ENCODE data around the gene RNASE13.

RNASE13 gene

GRCh38 chr14:21071225-21072030 lies 36.8 kb upstream of the RNASE13 start:
- Histone ChIP-seq H3K27ac (ENCODE audit: extremely low read depth, low read depth, low read length) (peak overlapping the region; percentile 86), H3K9me3 (ENCODE audit: control insufficient read depth, insufficient read depth, low read depth, low read length) (no peaks in the 10 kb centered on the region), H3K36me3 (ENCODE audit: control insufficient read depth in 2 of 2, insufficient read depth in 1 of 2, low read length in 2 of 2) (peaks cover 0 to 35% of the 10 kb centered on the region in 2 experiments; a peak in 1 of 3 replicates), H3K4me3 (ENCODE audit: low read depth, low read length) (peak overlapping the region; percentile 79), H3K4me1 (ENCODE audit: control insufficient read depth, insufficient read depth, low read length) (peaks cover 16% of the 10 kb centered on the region)
- ChIA-PET CTCF (interaction anchor here (0.6 to 4.3 kb wide), 18 partner anchors 15 to 560 kb away, joined by 3 to 64 read pairs (median 4); partner anchors contain the start of gene TMEM253), POLR2A (interaction anchor here (0.7 to 3.7 kb wide), 23 partner anchors 8 to 610 kb away, joined by 3 to 71 read pairs (median 5); partner anchors contain the start of genes NDRG2, RNASE8, SLC39A2 and ZNF219)
- no peak for TF ChIP-seq ZNF157 (tag by site-specific recombination; IDR thresholded peaks at IDR 0.05)
- peak; percentile 94 for TF ChIP-seq ZBTB17 (tag by site-specific recombination; IDR thresholded peaks at IDR 0.05)
- TF ChIP-seq ZNF404 (tag by site-specific recombination; IDR thresholded peaks at IDR 0.05) = no peak
- no peak for TF ChIP-seq RBAK (tag by site-specific recombination; IDR thresholded peaks at IDR 0.05)
- no peak for TF ChIP-seq SCRT2 (tag by site-specific recombination; IDR thresholded peaks at IDR 0.05)
- no peak for TF ChIP-seq ZNF660 (tag by site-specific recombination; IDR thresholded peaks at IDR 0.05)
- TF ChIP-seq ZNF792 (tag by site-specific recombination; IDR thresholded peaks at IDR 0.05) = no peak
- TF ChIP-seq ZNF37A (tag by site-specific recombination; IDR thresholded peaks at IDR 0.05) = no peak
- peak; percentile 73; the same call in 1 of the 2 replicates for TF ChIP-seq GLIS2 (tag by site-specific recombination; IDR thresholded peaks at IDR 0.05)
- no peak for TF ChIP-seq ZNF488 (tag by site-specific recombination; IDR thresholded peaks at IDR 0.05)
- no peak for TF ChIP-seq ZBTB11 (tag by site-specific recombination; conservative IDR thresholded peaks at IDR 0.05; ENCODE audit: low read depth)
- no peak for TF ChIP-seq KLF10 (tag by site-specific recombination; IDR thresholded peaks at IDR 0.05)
- no peak for TF ChIP-seq ZNF169 (tag by site-specific recombination; IDR thresholded peaks at IDR 0.05)
- peak; percentile 49; the same call in 1 of the 2 replicates for TF ChIP-seq ZFP69B (tag by site-specific recombination; IDR thresholded peaks at IDR 0.05)
- TF ChIP-seq ZBTB21 (tag by site-specific recombination; IDR thresholded peaks at IDR 0.05) = no peak
- no peak for TF ChIP-seq MYNN (tag by site-specific recombination; IDR thresholded peaks at IDR 0.05; ENCODE audit: borderline replicate concordance)
- TF ChIP-seq KLF7 (tag by site-specific recombination; IDR thresholded peaks at IDR 0.05; ENCODE audit: borderline replicate concordance) = 0 out of 2 replicates have a peak, but pooled peaks have one; percentile 42
- TF ChIP-seq ZNF558 (tag by site-specific recombination; IDR thresholded peaks at IDR 0.05) = no peak
- TF ChIP-seq ZNF391 (tag by site-specific recombination; IDR thresholded peaks at IDR 0.05; ENCODE audit: borderline replicate concordance, low read depth) = no peak
- TF ChIP-seq ZNF354C (tag by site-specific recombination; IDR thresholded peaks at IDR 0.05; ENCODE audit: borderline replicate concordance, low read depth) = no peak
- peak; percentile 75 for TF ChIP-seq ZBTB8A (tag by site-specific recombination; IDR thresholded peaks at IDR 0.05)
- TF ChIP-seq ZNF416 (tag by site-specific recombination; IDR thresholded peaks at IDR 0.05) = no peak
- TF ChIP-seq ZNF580 (tag by site-specific recombination; IDR thresholded peaks at IDR 0.05) = no peak
- no peak for TF ChIP-seq ZNF16 (tag by site-specific recombination; IDR thresholded peaks at IDR 0.05; ENCODE audit: low read depth)
- no peak for TF ChIP-seq ZNF747 (tag by site-specific recombination; IDR thresholded peaks at IDR 0.05)
- no peak; the same call in 1 of the 2 replicates for TF ChIP-seq BCL11A (tag by site-specific recombination; IDR thresholded peaks at IDR 0.05; ENCODE audit: low read depth)
- TF ChIP-seq PRDM6 (tag by site-specific recombination; IDR thresholded peaks at IDR 0.05) = no peak
- TF ChIP-seq ZNF266 (tag by site-specific recombination; IDR thresholded peaks at IDR 0.05; ENCODE audit: low read depth) = no peak
- TF ChIP-seq ZNF175 (tag by site-specific recombination; IDR thresholded peaks at IDR 0.05) = no peak
- no peak for TF ChIP-seq ZNF621 (tag by site-specific recombination; IDR thresholded peaks at IDR 0.05)
- TF ChIP-seq ZSCAN5A (tag by site-specific recombination; IDR thresholded peaks at IDR 0.05) = no peak
- no peak for TF ChIP-seq ZNF701 (tag by site-specific recombination; IDR thresholded peaks at IDR 0.05)

All from HEK293 (cell line).